BE2C (cell line): ENCODE measurements around the gene TMEM39B.

Experiments
- DNase-seq: peaks from one replicate; pipeline ENCODE4 v3.0.0-alpha.2; 2020
- H3K27me3 ChIP-seq: fragments of 250-450 bp; sonication (Bioruptor Pico); 2 replicates; pipeline ENCODE4 v1.5.1; 2020; ENCODE audit warnings: mild to moderate bottlenecking
- H3K36me3 ChIP-seq: fragments of 250-450 bp; sonication (Bioruptor Pico); 2 replicates; pipeline ENCODE4 v1.5.1; 2020; ENCODE audit warnings: mild to moderate bottlenecking
- H3K4me1 ChIP-seq: fragments of 250-450 bp; sonication (Bioruptor Pico); 2 replicates; pipeline ENCODE4 v1.5.1; 2020
- H3K4me3 ChIP-seq: 2 replicates; pipeline ENCODE4 v1.5.1; 2011; ENCODE audit warnings: low read depth, low read length
- H3K9me3 ChIP-seq: fragments of 250-450 bp; sonication (Bioruptor Pico); 2 replicates; pipeline ENCODE4 v1.5.1; 2020
- CTCF ChIP-seq: IDR thresholded peaks from 2 replicates; pipeline ENCODE4 v1.5.1; 2012; ENCODE audit warnings: mild to moderate bottlenecking, low read depth, low read length

TMEM39B gene

DNA sequence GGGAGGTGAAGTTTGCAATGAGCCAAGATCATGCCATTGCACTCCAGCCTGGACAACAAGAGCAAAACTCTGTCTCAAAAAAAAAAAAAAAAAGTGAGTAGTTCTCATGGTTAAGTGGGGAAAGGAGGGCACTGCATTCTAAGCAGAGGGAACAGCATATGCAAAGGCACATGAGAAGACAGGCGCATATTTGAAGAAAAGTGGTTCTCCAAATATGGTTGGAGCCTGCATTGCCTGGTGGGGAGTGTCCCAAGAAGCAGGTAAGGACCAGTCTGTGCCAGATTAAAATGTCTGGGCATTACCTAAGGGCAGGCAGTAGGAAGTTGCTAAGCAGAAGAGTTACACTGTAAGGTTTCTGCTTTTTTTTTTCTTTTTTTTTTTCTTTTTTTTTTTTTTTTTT, 32.6 kb downstream of the TMEM39B start:
- no peaks in the 10 kb centered on the region for H3K4me1 ChIP-seq
- no peak overlapping the region for H3K4me3 ChIP-seq
- no peak for DNase-seq
- H3K27me3 ChIP-seq: no peaks in the 10 kb centered on the region
- no peaks in the 10 kb centered on the region for H3K36me3 ChIP-seq
- H3K9me3 ChIP-seq: no peaks in the 10 kb centered on the region
- TF ChIP-seq CTCF: no peak

DNA sequence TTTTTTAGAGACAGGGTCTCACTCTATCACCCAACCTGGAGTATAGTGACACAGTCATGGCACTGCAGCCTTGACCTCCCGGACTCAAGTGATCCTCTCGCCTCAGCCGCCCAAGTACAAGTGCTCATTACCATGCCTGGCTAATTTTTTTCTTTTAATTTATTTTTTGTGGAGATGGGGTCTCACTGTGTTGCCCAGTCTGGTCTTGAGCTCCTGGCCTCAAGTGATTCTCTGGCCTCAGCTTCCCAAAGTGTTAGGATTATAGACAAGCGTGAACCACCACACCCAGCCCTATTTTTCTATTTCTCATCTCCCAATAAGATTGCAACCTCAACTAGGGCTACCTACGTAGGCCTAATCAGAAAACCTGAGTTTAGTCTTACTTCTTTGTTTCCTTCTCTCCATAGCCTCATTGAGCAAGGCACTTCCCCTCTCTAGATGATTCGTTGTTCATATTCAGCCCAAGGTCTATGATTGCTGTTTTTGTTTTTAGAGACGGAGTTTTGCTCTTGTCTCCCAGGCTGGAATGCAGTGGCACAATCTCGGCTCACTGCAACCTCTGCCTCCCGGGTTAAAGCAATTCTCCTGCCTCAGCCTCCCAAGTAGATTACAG, 34.0 kb downstream of the TMEM39B start:
- no peaks in the 10 kb centered on the region for H3K9me3 ChIP-seq
- no peak for DNase-seq
- H3K36me3 ChIP-seq: no peaks in the 10 kb centered on the region
- H3K27me3 ChIP-seq: no peaks in the 10 kb centered on the region
- no peaks in the 10 kb centered on the region for H3K4me1 ChIP-seq
- no peak for TF ChIP-seq CTCF
- H3K4me3 ChIP-seq: no peak overlapping the region

DNA sequence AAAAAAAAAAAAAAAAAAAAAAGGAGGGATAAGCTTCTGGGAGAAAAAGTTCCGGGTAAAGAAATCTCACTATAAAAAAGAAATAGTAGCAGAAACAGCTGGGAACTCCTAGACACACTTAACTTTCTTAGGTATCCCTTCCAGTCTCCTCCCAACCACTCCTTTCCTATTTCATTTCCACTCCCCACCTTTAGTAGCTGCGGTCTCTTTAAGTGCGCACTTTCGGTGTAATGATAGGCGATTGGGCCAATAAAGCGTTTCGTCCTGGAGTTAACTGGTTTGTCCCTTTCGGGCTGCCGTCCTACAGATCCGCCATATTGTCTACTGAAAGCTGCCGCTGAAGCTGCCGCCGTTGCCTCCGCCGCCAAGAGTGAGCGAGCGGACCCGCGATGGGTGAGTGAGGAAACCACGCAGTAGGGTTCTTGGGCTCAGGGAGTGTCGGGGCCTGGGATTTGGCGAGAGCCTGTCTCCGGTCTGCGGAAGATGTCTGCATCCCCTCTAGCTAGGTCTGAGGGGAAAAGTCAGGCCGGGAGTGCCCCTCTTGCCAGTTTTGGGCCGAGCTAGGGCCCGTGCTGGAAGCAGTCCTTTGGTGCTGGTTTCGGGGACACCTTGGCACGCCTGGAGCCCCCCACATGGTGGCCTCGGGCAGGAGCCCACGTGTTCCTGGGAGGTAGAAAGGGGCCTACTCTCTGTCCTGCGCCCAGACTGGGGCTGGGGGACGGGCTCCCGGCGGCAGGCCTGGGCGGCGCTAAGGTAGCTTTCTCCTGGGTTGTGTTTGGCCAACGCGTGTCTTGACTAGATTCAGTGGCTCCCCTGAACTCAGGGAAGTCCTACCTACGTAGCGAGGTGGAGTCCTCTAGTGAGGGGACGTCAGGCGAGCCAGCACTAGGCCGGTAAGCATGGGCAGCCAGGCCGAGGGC, 35.3 kb downstream of the TMEM39B start, which contains the start of gene KPNA6:
TSS of gene KPNA6 (plus strand) at position 315 of the 920 bp plus-strand sequence. CDS start at position 390, 75 bp downstream.
- H3K4me3 ChIP-seq: peak within 1 kb of the TSS; percentile 91
- no peak for TF ChIP-seq CTCF
- no peaks in the 10 kb centered on the region for H3K9me3 ChIP-seq
- no peaks in the 10 kb centered on the region for H3K36me3 ChIP-seq
- H3K27me3 ChIP-seq: no peaks in the 10 kb centered on the region
- H3K4me1 ChIP-seq: no peaks in the 10 kb centered on the region
- peak; percentile 78 for DNase-seq

- no peak overlapping the region for H3K4me3 ChIP-seq
- H3K36me3 ChIP-seq: no peaks in the 10 kb centered on the region
- no peaks in the 10 kb centered on the region for H3K9me3 ChIP-seq
- H3K4me1 ChIP-seq: no peaks in the 10 kb centered on the region
- DNase-seq: no peak
- TF ChIP-seq CTCF: no peak
- H3K27me3 ChIP-seq: no peaks in the 10 kb centered on the region
These were observed 38.4 kb downstream of the TMEM39B start for GRCh38 chr1:32111040-32111623.

DNA sequence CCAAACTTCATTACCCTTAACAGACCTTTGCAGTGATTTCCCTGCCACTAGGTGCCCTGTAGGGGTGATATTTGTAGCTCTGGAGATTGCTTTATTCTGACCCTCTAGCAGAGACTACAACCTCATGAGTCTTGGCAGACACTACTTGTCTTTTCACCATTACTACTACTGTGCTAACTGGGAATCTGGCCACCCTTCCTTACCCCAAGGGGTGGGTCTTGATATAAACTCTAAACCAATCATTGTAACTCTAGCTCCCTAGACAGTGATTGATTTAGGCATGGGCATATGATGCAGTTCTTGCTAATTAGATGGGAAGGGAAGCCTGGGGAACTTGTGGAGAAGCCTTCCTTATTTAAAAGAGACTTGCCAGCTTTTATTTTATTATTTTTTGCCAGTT, 39.0 kb downstream of the TMEM39B start:
- no peaks in the 10 kb centered on the region for H3K4me1 ChIP-seq
- no peaks in the 10 kb centered on the region for H3K9me3 ChIP-seq
- no peaks in the 10 kb centered on the region for H3K36me3 ChIP-seq
- H3K4me3 ChIP-seq: no peak overlapping the region
- no peak for TF ChIP-seq CTCF
- no peak for DNase-seq
- no peaks in the 10 kb centered on the region for H3K27me3 ChIP-seq
